Hepatocyte (in vitro differentiated cells): ENCODE results near the gene BOD1L2. TPM values are rescaled to one million over a fixed set of nuclear protein-coding genes. Genes with fewer than 3 reads are reported as not detected.
A peak's percentile ranks its signal among the peaks of the same experiment; 100 is the strongest.

Source experiments
- DNase-seq: peaks from one replicate; pipeline ENCODE4 v3.0.0-alpha.2; 2016; ENCODE audit warnings: low spot score
- H2AFZ ChIP-seq: fragments of 200-600 bp; sonication (generic); 2 replicates; pipeline ENCODE4 v1.6.0; 2016; ENCODE audit warnings: antibody characterized with exemption, mild to moderate bottlenecking
- H3K27ac ChIP-seq: fragments of 200-600 bp; sonication (generic); 2 replicates; pipeline ENCODE4 v1.5.1; 2016; ENCODE audit warnings: mild to moderate bottlenecking
- H3K27me3 ChIP-seq: fragments of 200-600 bp; sonication (generic); 2 replicates; pipeline ENCODE4 v1.6.1; 2016
- H3K36me3 ChIP-seq: fragments of 200-600 bp; sonication (generic); replicated peaks from 2 replicates; pipeline ENCODE4 v1.5.1; 2016; ENCODE audit warnings: low read depth; ENCODE audit not compliant: insufficient read depth
- H3K4me1 ChIP-seq: fragments of 200-600 bp; sonication (generic); 2 replicates; pipeline ENCODE4 v1.5.1; 2016; ENCODE audit warnings: mild to moderate bottlenecking, moderate library complexity; ENCODE audit not compliant: insufficient read depth
- H3K4me2 ChIP-seq: fragments of 200-600 bp; sonication (generic); 2 replicates; pipeline ENCODE4 v1.6.0; 2016
- H3K4me3 ChIP-seq: fragments of 200-600 bp; sonication (generic); 2 replicates; pipeline ENCODE4 v1.5.1; 2016; ENCODE audit warnings: mild to moderate bottlenecking
- H3K79me2 ChIP-seq: fragments of 200-600 bp; sonication (generic); 2 replicates; pipeline ENCODE4 v1.6.0; 2017; ENCODE audit warnings: mild to moderate bottlenecking
- H3K9me2 ChIP-seq: fragments of 200-600 bp; sonication (generic); replicated peaks from 2 replicates; pipeline ENCODE4 v1.6.0; 2017; ENCODE audit warnings: mild to moderate bottlenecking; ENCODE audit not compliant: insufficient read depth
- H3K9me3 ChIP-seq: fragments of 200-600 bp; sonication (generic); 2 replicates; pipeline ENCODE4 v1.5.1; 2016; ENCODE audit warnings: low read depth, mild to moderate bottlenecking
- H4K20me1 ChIP-seq: fragments of 200-600 bp; sonication (generic); 2 replicates; pipeline ENCODE4 v1.6.0; 2016; ENCODE audit warnings: mild to moderate bottlenecking; ENCODE audit not compliant: insufficient read depth, poor library complexity, severe bottlenecking
- EZH2 ChIP-seq: fragments of 200-600 bp; sonication (generic); IDR thresholded peaks from 2 replicates; pipeline ENCODE4 v1.6.1; 2016; ENCODE audit warnings: antibody characterized with exemption, mild to moderate bottlenecking, borderline replicate concordance
- EZH2phosphoT487 ChIP-seq: fragments of 200-600 bp; sonication (generic); IDR thresholded peaks from one replicate; pipeline ENCODE4 v1.6.1; 2018; ENCODE audit warnings: antibody characterized with exemption, mild to moderate bottlenecking, low read depth, moderate library complexity; ENCODE audit not compliant: unreplicated experiment, severe bottlenecking
- WGBS: methylation state at CpG from one replicate; pipeline ENCODE4 v1.1.6; 2016; ENCODE audit warnings: low lambda C conversion rate; ENCODE audit errors: missing lambda C conversion rate; 5-methylcytosine and 5-hydroxymethylcytosine counted together
- polyA plus RNA-seq: library from polyadenylated mRNA; unstranded; fragments of >200 nt; fragmentation: Nextera tagmentation; extraction: Ambion mirVana; gene quantifications from 2 replicates; pipeline ENCODE4 v1.2.1, GENCODE V29; 2016
- total RNA-seq: library from RNA; depleted of rRNA; stranded (reverse); fragments of >200 nt; gene quantifications from 2 replicates; pipeline ENCODE4 v1.2.3, GENCODE V29; 2014
- TF ChIP-seq, protein P1 (sequence below): fragments of 200-600 bp; sonication (generic); IDR thresholded peaks from 2 replicates; pipeline ENCODE4 v1.5.1; 2016; ENCODE audit warnings: antibody characterized with exemption, mild to moderate bottlenecking; ENCODE audit not compliant: poor library complexity

Gene BOD1L2
- total and polyA plus RNA-seq, 2 experiments from 2014 or later = 0.23 TPM; not detected in 1

DNA sequence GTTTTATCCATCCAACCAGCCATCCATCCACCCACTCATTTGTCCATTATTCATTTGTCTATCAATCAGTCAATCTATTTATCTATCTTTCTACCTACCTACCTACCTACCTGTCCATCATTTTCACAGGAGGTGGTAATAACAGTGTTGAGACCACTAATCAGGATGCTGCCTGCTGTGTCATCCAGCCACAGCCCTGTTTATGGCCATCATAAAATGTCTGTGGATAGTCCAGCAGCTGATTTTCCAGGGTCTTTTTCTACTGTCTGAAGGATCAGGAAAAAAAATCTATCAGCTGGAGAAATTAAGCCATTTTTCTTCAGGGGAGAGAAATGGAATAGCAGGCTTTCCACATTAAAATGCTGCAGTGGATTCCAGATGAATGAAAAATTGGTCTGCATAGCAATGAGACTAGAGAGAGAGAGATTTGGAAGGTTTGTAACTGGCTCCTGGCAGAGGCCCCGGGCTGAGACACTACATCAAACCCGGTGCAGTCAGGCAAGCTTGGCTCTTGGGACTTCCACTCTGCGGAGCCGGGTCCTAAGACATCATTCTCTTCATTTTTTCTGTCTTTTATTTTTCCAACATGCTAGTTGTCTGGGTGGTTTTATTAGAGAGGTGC lies 33.0 kb upstream of the BOD1L2 start:
- no peaks in the 10 kb centered on the region for H3K9me3 ChIP-seq
- no peaks in the 10 kb centered on the region for H3K27me3 ChIP-seq
- H3K9me2 ChIP-seq = no peaks in the 10 kb centered on the region
- H3K4me3 ChIP-seq = no peak overlapping the region
- 81% methylated on average over 4 of the region's 4 CpGs for WGBS
- H3K36me3 ChIP-seq = no peaks in the 10 kb centered on the region
- H3K27ac ChIP-seq = no peak overlapping the region
- no peak overlapping the region for H2AFZ ChIP-seq
- TF ChIP-seq EZH2phosphoT487 = no peak
- H3K4me2 ChIP-seq = no peak overlapping the region
- no peak for DNase-seq
- H3K4me1 ChIP-seq = no peaks in the 10 kb centered on the region
- H3K79me2 ChIP-seq = no peaks in the 10 kb centered on the region
- no peaks in the 10 kb centered on the region for H4K20me1 ChIP-seq

DNA sequence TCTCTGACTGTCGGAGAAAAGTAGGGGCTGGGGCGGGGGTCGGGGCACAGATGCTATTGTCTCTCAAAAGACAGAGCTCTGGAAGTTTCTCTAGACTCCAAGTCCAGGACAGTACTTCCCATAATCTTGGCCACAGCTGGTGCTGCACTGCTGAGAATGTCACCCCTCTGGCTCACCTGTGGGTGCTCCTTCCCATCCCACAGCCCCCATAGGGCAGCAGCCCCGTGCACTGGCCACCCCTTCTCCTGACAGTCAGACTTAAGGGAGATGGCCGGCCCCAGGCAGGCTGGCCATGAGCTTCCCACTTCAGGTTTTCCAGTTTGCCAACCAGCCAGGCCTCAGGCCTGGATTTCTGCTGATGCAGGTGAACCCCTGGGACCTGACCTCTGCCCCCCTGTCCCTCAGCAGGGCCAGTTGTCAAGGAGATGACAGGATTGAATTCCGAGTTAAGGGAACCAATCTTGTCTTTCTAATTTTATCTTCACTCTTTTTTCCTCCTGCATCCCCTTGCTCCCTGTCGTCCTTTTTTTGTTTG lies 30.2 kb upstream of the BOD1L2 start:
- Histone ChIP-seq H3K79me2 (no peaks in the 10 kb centered on the region), H3K4me1 (no peaks in the 10 kb centered on the region), H3K4me2 (no peak overlapping the region), H4K20me1 (no peaks in the 10 kb centered on the region), H3K27ac (no peak overlapping the region), H3K4me3 (no peak overlapping the region), H2AFZ (no peak overlapping the region), H3K9me2 (no peaks in the 10 kb centered on the region), H3K27me3 (peaks cover 6% of the 10 kb centered on the region), H3K36me3 (no peaks in the 10 kb centered on the region), H3K9me3 (no peaks in the 10 kb centered on the region)
- no peak for DNase-seq
- 73% methylated on average over 5 of the region's 7 CpGs for WGBS
- no peak for TF ChIP-seq EZH2phosphoT487
- TF ChIP-seq EZH2 = no peak
- TF ChIP-seq, protein P1, sequence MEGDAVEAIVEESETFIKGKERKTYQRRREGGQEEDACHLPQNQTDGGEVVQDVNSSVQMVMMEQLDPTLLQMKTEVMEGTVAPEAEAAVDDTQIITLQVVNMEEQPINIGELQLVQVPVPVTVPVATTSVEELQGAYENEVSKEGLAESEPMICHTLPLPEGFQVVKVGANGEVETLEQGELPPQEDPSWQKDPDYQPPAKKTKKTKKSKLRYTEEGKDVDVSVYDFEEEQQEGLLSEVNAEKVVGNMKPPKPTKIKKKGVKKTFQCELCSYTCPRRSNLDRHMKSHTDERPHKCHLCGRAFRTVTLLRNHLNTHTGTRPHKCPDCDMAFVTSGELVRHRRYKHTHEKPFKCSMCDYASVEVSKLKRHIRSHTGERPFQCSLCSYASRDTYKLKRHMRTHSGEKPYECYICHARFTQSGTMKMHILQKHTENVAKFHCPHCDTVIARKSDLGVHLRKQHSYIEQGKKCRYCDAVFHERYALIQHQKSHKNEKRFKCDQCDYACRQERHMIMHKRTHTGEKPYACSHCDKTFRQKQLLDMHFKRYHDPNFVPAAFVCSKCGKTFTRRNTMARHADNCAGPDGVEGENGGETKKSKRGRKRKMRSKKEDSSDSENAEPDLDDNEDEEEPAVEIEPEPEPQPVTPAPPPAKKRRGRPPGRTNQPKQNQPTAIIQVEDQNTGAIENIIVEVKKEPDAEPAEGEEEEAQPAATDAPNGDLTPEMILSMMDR = no peak

DNA sequence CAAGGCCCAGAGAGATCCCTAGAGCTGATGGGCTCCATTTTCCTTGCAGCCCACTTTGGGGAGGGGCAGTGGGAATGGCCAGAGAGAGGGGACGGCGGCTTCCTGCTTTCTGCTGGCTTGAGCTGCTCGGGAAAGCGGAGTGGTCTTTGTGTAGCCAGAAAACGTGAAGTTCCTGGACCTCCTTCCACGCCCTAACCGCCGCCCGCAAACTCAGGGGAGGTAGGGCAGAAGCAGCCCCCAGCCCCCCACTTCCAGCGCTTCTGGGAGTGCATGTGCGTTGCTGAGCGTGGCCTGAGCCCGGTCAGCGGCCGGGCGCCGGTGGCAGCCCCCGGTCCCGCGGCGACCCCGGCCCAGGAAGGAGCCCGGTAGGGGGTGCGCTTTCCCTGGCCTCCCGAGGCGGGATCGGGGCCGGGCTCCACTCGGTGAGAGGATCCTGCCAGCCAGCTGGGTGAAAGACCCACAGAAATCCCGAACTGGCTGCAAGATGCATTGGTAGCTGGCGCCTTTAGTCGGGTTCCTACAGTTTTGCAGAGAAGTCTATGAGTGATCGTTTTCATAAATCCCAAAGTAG lies 25.3 kb upstream of the BOD1L2 start:
- 11% methylated on average over 32 of the region's 33 CpGs for WGBS
- peak; percentile 18 for TF ChIP-seq EZH2
- TF ChIP-seq EZH2phosphoT487 = no peak
- TF ChIP-seq, protein P1 = peak; percentile 30
- Histone ChIP-seq H3K4me2 (peak overlapping the region; percentile 65), H3K27ac (no peak overlapping the region), H3K79me2 (no peaks in the 10 kb centered on the region), H2AFZ (no peak overlapping the region), H3K9me3 (no peaks in the 10 kb centered on the region), H3K27me3 (peaks cover 35% of the 10 kb centered on the region), H3K4me3 (no peak overlapping the region), H4K20me1 (no peaks in the 10 kb centered on the region), H3K4me1 (no peaks in the 10 kb centered on the region), H3K36me3 (no peaks in the 10 kb centered on the region), H3K9me2 (no peaks in the 10 kb centered on the region)
- no peak for DNase-seq

DNA sequence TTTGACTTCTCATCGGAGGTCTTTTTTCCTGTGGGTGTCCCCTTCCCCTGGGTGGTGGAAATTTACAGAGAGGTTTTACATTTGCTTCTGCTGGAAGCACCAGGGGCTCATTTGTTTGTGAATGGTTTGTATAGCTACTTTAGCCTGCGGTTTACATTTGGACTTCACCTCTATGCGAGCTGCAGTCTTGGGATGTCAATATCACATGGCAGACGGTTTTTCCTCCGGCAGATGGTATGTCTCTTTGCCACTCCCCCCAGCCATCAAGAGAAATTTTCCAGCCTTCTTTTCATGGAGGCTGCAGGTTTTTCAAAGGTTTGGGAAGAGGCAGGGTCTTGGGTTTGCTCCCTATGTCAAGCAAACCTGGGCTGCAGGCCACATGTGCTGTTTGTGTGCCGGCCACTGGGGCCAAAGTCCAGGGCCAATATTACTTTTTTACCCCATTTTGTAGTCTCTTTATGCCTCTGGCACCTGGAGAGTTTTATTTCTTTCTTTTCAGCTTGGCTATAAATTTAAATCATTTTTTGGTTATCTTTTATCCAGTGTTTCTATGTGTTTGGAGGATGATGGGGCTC lies 23.9 kb upstream of the BOD1L2 start:
- Histone ChIP-seq H2AFZ (no peak overlapping the region), H3K9me3 (no peaks in the 10 kb centered on the region), H3K4me2 (no peak overlapping the region), H3K9me2 (no peaks in the 10 kb centered on the region), H4K20me1 (no peaks in the 10 kb centered on the region), H3K4me1 (no peaks in the 10 kb centered on the region), H3K79me2 (no peaks in the 10 kb centered on the region), H3K36me3 (no peaks in the 10 kb centered on the region), H3K27ac (no peak overlapping the region), H3K27me3 (peaks cover 35% of the 10 kb centered on the region), H3K4me3 (no peak overlapping the region)
- TF ChIP-seq EZH2phosphoT487 (no peak), EZH2 (no peak)
- TF ChIP-seq, protein P1 = no peak
- 33% methylated on average over 6 of the region's 6 CpGs for WGBS
- no peak for DNase-seq
